Peyer's patch (tissue), 4 donors: Measurements from ENCODE around the gene DYNC2LI1.

ENCODE experiments used
- CTCF ChIP-seq, 6 experiments: fragments of 450-650 bp in 4 of 6; fragments of 200-600 bp in 2 of 6; sonication (generic) in 1 of 6; IDR thresholded peaks; one replicate each; pipeline ENCODE4 v1.5.1; 2017 to 2019; ENCODE audit warnings: antibody characterized with exemption in 6 of 6, mild to moderate bottlenecking in 3 of 6, moderate library complexity in 1 of 6
- POLR2A ChIP-seq, 2 donors: fragments of 450-650 bp; IDR thresholded peaks; one replicate each; pipeline ENCODE4 v1.5.1; 2017; ENCODE audit warnings: antibody characterized with exemption in 2 of 2, mild to moderate bottlenecking in 2 of 2, moderate library complexity in 2 of 2

GRCh38 chr2:43837831-43838559 is 64.2 kb downstream of the DYNC2LI1 start:
- TF ChIP-seq POLR2A (IDR thresholded peaks at IDR 0.05): no peak
- TF ChIP-seq CTCF (IDR thresholded peaks at IDR 0.05): no peak
